ENCODE measurements around the gene GRID2IP.
"Not testable (repeated sequence)": the region's sequence is repeated elsewhere in the genome, so short reads cannot be mapped to it uniquely, and the experiment has no call there.

GRID2IP gene

GRCh38 chr7:6449884-6450283 lies 101.4 kb downstream of the GRID2IP start:
- H3K9me3 ChIP-seq (ENCODE audit: control insufficient read depth, low read depth, low read length); H3K9ac ChIP-seq (ENCODE audit: low read length); H3K27me3 ChIP-seq (ENCODE audit: control insufficient read depth, insufficient read depth, low read length); H3K4me1 ChIP-seq (ENCODE audit: control insufficient read depth, low read depth, low read length); H3K4me3 ChIP-seq (ENCODE audit: low read length); H3K27ac ChIP-seq (ENCODE audit: low read length): not testable (repeated sequence)
- H3K36me3 ChIP-seq (ENCODE audit: control insufficient read depth, low read depth, low read length) = peaks cover 11% of the 10 kb centered on the region

DNA sequence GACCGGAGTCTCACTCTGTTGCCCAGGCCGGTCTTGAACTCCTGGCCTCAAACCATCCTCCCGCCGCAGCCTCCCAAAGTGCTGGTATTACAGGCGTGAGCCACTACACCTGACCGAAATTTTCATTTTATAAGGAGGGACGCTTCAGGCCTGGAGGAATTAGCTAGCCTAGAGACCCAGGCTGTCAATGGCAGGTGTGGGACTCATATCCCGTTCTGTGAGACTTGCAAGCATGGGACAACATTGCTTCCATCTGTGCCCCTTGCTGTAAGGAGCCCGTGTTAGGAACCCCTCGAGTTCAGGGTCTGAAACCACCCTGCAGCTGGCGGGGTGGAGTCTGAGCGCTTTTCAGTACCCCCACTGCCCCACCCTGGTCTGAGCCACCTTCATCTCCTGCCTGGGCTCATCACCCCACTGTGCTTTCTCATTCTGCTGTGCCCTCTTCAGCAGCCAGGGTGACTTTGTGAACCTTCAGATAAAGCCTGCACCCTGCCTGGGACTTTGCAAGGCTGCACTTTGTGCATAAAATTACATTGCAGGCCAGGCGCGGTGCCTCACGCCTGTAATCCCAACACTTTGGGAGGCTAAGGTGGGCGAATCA lies 102.2 kb downstream of the GRID2IP start:
- H3K4me3 ChIP-seq (ENCODE audit: low read length) = no peak overlapping the region
- H3K4me1 ChIP-seq (ENCODE audit: control insufficient read depth, low read depth, low read length) = no peaks in the 10 kb centered on the region
- H3K27me3 ChIP-seq (ENCODE audit: control insufficient read depth, insufficient read depth, low read length) = no peaks in the 10 kb centered on the region
- H3K36me3 ChIP-seq (ENCODE audit: control insufficient read depth, low read depth, low read length) = peaks cover 19% of the 10 kb centered on the region
- H3K9ac ChIP-seq (ENCODE audit: low read length) = no peak overlapping the region
- no peaks in the 10 kb centered on the region for H3K9me3 ChIP-seq (ENCODE audit: control insufficient read depth, low read depth, low read length)
- no peak overlapping the region for H3K27ac ChIP-seq (ENCODE audit: low read length)

DNA sequence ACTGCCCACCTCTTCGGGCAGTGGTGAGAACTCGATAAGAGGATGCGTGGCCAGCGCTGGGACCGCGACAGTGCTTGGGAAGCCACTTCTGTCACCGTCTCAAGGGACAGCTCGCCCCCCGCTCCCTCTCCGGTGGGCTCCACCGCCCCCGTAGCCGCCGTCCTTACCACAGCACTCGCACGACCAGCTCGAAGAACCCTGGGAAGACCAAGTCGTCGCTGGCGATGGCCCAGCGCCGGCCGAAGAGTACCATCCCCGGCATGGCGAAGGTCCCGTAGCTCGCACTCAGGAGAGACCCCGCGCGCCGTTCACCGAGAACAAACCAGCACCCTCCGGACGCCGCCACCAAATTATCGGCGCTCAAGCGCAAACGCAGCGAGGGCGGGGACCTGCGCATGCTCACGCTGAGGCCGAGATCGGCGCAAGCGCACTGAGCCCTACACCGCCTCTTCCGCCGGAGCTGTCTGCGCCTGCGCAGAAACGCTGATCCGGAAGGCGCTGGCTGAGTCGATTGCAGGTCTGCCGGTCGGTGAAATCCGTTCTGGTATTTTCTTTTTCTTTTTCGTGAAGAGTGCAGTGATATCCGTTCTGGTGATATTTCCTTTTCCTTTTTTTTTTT lies 103.6 kb downstream of the GRID2IP start, which contains the start of gene DAGLB:
Gene DAGLB, minus strand, starts transcription at position 374 of the 619 bp plus-strand sequence. Its CDS starts 112 bp downstream, at position 262.
- Histone ChIP-seq H3K27me3 (ENCODE audit: control insufficient read depth, insufficient read depth, low read length) (no peaks in the 10 kb centered on the region), H3K27ac (ENCODE audit: low read length) (peak within 1 kb of the TSS; percentile 70), H3K9me3 (ENCODE audit: control insufficient read depth, low read depth, low read length) (no peaks in the 10 kb centered on the region), H3K9ac (ENCODE audit: low read length) (peak within 1 kb of the TSS; percentile 92), H3K4me1 (ENCODE audit: control insufficient read depth, low read depth, low read length) (no peaks in the 10 kb centered on the region), H3K36me3 (ENCODE audit: control insufficient read depth, low read depth, low read length) (peaks cover 27% of the 10 kb centered on the region), H3K4me3 (ENCODE audit: low read length) (peak within 1 kb of the TSS; percentile 90)
